ENCODE results near the gene PLA2G12B. TPM values are rescaled to one million over a fixed set of nuclear protein-coding genes. Genes with fewer than 3 reads are reported as not detected.

The PLA2G12B gene
- total and polyA plus RNA-seq, 4 donors: 31.9 to 60.2 (median 47.3) TPM

DNA sequence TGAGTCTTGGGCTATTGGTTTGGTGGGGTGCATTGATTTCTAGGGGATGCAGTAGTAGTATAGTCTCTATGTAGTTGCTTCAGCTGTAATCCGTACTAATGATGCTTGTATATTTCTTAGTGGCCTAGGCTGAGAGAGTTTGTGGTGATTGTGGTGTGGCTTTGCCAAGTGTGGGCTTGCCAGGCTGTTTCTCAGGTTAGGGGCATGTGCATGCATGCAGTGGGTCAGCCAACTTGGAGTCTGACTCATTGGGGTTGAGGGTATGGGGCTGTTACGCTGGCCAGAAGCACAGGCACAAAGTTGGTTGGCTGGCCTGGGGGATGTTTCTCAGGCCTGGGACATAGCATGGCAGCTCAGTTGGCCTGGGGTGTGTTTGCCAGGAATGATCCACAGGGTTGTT is 25.7 kb upstream of the PLA2G12B start:
- Histone ChIP-seq H3K9me3 (ENCODE audit: control insufficient read depth in 4 of 4, low read length in 3 of 4) (peaks cover 0 to 25% (median 3%) of the 10 kb centered on the region in 4 donors), H3K9ac (ENCODE audit: low read depth in 1 of 2, low read length in 2 of 2) (no peak overlapping the region), H3K4me1 (ENCODE audit: control insufficient read depth in 4 of 4, insufficient read depth in 4 of 4, low read length in 3 of 4) (no peaks in the 10 kb centered on the region), H3K27me3 (ENCODE audit: control insufficient read depth in 4 of 4, insufficient read depth in 4 of 4, low read length in 3 of 4) (no peaks in the 10 kb centered on the region), H3K27ac (ENCODE audit: low read depth in 1 of 2, low read length in 2 of 2) (no peak overlapping the region), H3K36me3 (ENCODE audit: control insufficient read depth in 4 of 4, insufficient read depth in 3 of 4, low read depth in 1 of 4, low read length in 3 of 4) (no peaks in the 10 kb centered on the region), H3K4me3 (ENCODE audit: low read depth in 1 of 3, low read length in 3 of 3) (no peak overlapping the region)
- WGBS: 98% methylated on average over 2 of the region's 2 CpGs
- no peak for DNase-seq (ENCODE audit: low spot score)
- TF ChIP-seq JUND (IDR thresholded peaks at IDR 0.05): no peak
- TF ChIP-seq FOXA1 (IDR thresholded peaks at IDR 0.05): no peak
- TF ChIP-seq FOXA2 (IDR thresholded peaks at IDR 0.05): no peak
- TF ChIP-seq SP1 (IDR thresholded peaks at IDR 0.05): no peak
- TF ChIP-seq NR2F2 (IDR thresholded peaks at IDR 0.05): no peak
- TF ChIP-seq HNF4G (IDR thresholded peaks at IDR 0.05): no peak

DNA sequence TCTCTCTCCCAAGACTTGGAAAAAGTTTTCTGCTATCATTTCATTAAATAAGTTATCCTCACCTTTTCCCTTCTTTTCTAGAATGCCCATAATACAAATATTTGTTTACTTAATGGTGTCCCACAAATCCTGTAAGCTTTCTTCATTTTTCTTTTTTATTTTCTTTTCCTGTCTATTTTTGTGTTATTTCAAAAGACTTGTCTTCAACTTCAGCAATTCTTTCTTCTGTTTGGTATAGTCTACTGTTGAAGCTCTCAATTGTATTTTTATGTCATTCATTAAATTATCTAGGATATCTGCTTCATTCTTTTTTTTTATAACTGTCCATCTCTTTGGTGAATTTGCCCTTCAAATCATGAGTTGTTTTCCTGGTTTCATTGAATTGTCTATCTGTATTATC is 25.1 kb upstream of the PLA2G12B start:
- Histone ChIP-seq H3K27ac (ENCODE audit: low read depth in 1 of 2, low read length in 2 of 2) (no peak overlapping the region), H3K9ac (ENCODE audit: low read depth in 1 of 2, low read length in 2 of 2) (no peak overlapping the region), H3K9me3 (ENCODE audit: control insufficient read depth in 4 of 4, low read length in 3 of 4) (peaks cover 0 to 25% (median 3%) of the 10 kb centered on the region in 4 donors), H3K36me3 (ENCODE audit: control insufficient read depth in 4 of 4, insufficient read depth in 3 of 4, low read depth in 1 of 4, low read length in 3 of 4) (no peaks in the 10 kb centered on the region), H3K4me1 (ENCODE audit: control insufficient read depth in 4 of 4, insufficient read depth in 4 of 4, low read length in 3 of 4) (no peaks in the 10 kb centered on the region), H3K4me3 (ENCODE audit: low read depth in 1 of 3, low read length in 3 of 3) (no peak overlapping the region), H3K27me3 (ENCODE audit: control insufficient read depth in 4 of 4, insufficient read depth in 4 of 4, low read length in 3 of 4) (no peaks in the 10 kb centered on the region)
- TF ChIP-seq, protein P1, sequence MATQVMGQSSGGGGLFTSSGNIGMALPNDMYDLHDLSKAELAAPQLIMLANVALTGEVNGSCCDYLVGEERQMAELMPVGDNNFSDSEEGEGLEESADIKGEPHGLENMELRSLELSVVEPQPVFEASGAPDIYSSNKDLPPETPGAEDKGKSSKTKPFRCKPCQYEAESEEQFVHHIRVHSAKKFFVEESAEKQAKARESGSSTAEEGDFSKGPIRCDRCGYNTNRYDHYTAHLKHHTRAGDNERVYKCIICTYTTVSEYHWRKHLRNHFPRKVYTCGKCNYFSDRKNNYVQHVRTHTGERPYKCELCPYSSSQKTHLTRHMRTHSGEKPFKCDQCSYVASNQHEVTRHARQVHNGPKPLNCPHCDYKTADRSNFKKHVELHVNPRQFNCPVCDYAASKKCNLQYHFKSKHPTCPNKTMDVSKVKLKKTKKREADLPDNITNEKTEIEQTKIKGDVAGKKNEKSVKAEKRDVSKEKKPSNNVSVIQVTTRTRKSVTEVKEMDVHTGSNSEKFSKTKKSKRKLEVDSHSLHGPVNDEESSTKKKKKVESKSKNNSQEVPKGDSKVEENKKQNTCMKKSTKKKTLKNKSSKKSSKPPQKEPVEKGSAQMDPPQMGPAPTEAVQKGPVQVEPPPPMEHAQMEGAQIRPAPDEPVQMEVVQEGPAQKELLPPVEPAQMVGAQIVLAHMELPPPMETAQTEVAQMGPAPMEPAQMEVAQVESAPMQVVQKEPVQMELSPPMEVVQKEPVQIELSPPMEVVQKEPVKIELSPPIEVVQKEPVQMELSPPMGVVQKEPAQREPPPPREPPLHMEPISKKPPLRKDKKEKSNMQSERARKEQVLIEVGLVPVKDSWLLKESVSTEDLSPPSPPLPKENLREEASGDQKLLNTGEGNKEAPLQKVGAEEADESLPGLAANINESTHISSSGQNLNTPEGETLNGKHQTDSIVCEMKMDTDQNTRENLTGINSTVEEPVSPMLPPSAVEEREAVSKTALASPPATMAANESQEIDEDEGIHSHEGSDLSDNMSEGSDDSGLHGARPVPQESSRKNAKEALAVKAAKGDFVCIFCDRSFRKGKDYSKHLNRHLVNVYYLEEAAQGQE (IDR thresholded peaks at IDR 0.05): no peak
- TF ChIP-seq RAD21 (IDR thresholded peaks at IDR 0.05): no peak
- TF ChIP-seq HNF4A (conservative IDR thresholded peaks at IDR 0.05): no peak
- TF ChIP-seq JUND (IDR thresholded peaks at IDR 0.05): no peak
- TF ChIP-seq, protein P2, sequence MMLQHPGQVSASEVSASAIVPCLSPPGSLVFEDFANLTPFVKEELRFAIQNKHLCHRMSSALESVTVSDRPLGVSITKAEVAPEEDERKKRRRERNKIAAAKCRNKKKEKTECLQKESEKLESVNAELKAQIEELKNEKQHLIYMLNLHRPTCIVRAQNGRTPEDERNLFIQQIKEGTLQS (IDR thresholded peaks at IDR 0.05): no peak
- no peak for TF ChIP-seq FOXA2 (IDR thresholded peaks at IDR 0.05)
- no peak for TF ChIP-seq HNF4G (IDR thresholded peaks at IDR 0.05)
- TF ChIP-seq, protein P3, sequence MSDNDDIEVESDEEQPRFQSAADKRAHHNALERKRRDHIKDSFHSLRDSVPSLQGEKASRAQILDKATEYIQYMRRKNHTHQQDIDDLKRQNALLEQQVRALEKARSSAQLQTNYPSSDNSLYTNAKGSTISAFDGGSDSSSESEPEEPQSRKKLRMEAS (IDR thresholded peaks at IDR 0.05): no peak
- no peak for TF ChIP-seq TAF1 (conservative IDR thresholded peaks at IDR 0.05)
- TF ChIP-seq, protein P4, sequence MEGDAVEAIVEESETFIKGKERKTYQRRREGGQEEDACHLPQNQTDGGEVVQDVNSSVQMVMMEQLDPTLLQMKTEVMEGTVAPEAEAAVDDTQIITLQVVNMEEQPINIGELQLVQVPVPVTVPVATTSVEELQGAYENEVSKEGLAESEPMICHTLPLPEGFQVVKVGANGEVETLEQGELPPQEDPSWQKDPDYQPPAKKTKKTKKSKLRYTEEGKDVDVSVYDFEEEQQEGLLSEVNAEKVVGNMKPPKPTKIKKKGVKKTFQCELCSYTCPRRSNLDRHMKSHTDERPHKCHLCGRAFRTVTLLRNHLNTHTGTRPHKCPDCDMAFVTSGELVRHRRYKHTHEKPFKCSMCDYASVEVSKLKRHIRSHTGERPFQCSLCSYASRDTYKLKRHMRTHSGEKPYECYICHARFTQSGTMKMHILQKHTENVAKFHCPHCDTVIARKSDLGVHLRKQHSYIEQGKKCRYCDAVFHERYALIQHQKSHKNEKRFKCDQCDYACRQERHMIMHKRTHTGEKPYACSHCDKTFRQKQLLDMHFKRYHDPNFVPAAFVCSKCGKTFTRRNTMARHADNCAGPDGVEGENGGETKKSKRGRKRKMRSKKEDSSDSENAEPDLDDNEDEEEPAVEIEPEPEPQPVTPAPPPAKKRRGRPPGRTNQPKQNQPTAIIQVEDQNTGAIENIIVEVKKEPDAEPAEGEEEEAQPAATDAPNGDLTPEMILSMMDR (IDR thresholded peaks at IDR 0.05; ENCODE audit: low read depth, low read length, missing input control): no peak
- TF ChIP-seq GABPA (IDR thresholded peaks at IDR 0.05 in 1 of 2, conservative IDR thresholded peaks at IDR 0.05 in 1 of 2): no peak
- no peak for TF ChIP-seq EGR1 (IDR thresholded peaks at IDR 0.05; ENCODE audit: low read depth in 2 of 2)
- no peak for TF ChIP-seq FOXA1 (IDR thresholded peaks at IDR 0.05)
- no peak for TF ChIP-seq YY1 (IDR thresholded peaks at IDR 0.05)
- DNase-seq (ENCODE audit: low spot score): no peak
